GM21529 (cell line): ENCODE results near the gene FMNL2.

Source experiments
- ATAC-seq: cut with Tn5 transposase; IDR thresholded peaks from one replicate; pipeline ENCODE4 v1.9.1; 2021; ENCODE audit not compliant: unreplicated experiment

The FMNL2 gene

DNA sequence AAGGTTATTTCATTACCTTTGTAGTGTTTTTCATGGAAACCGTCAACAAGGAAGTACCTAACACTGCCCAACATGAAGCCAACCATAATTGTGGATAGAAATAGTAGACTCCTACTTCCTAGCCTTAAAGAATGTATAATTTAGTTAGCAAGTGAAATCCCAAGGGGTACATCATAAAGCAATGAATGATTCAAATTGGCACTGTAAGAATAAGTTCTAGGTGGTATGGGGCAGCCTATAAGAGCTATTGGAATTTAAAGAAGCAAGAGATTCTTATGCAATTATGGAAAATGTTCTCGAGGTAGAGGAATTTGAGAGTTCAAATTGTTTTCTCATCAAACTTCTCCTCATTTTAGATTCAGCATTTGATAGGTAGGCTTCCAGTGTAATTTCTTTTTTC, 157.9 kb downstream of the FMNL2 start:
- no peak for ATAC-seq

- no peak for ATAC-seq
Observed at GRCh38 chr2:152493417-152493816, 158.4 kb downstream of the FMNL2 start.

- ATAC-seq, result no peak
Observed at GRCh38 chr2:152493945-152494528, 159.1 kb downstream of the FMNL2 start.

GRCh38 chr2:152496371-152496770, 161.4 kb downstream of the FMNL2 start:
- no peak for ATAC-seq

DNA sequence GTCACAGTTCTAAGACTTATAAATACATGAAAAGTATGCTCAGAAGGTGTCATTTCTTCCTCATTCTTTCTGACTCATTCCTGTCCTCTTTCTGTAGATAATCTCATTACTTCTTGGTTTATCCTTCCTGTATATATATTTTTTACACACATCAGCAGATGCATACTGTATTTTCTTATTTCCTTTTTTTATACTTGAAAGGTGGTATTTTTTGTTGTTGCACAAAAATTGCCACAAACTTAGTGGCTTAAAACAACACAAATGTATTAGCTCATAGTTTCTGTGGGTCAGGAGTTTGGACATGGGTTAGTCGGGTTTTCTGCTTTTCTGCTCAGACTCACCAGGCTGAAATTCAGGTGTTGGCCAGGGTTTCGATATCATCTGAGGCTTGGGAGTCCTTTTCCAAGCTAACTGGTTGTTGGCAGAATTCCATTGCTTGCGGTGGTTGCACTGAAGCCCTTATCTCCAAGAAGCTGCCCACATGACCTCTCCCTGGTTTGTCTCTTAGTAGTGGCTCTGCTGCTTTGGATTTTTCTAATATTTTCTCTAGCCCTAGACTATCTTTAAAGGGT, 162.6 kb downstream of the FMNL2 start:
- ATAC-seq, result peak; percentile 61

- ATAC-seq, result no peak
Observed at GRCh38 chr2:152499331-152499816, 164.4 kb downstream of the FMNL2 start.

DNA sequence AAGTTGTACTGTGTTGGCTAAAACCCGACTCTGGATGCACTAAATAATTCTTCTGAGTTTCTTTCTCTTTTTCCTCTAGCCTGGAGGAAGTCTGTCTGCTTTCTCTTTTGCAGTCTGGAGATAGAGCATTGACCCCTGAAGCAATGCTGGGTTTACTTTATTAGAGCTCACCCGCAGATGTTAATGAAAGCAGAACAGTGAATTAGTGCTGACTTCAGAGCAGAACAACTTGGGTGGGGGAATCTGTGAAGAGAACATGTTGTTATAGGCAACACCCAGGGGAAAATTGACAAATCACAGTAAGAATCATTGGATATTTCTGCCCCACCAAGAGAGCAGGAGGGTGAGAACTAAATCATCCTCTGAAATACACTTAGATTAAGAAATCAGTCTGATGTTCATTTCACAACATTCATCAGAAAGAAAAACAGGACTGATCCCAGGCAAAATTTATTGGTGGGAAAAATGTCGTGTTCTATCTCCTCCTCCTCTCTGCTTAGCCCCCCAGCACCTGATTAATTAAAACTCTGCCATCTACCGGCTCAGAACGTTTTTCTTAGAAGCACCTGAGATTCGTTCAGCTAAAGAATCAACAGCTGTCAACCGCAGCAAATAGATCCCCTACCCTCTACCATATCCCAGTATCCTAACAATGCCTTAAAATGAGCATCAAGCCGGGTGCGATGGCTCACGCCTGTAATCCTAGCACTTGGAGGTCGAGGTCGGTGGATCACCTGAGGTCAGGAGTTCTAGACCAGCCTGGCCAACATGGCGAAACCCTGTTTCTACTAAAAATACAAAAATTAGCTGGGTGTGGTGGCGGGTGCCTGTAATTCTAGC, 165.1 kb downstream of the FMNL2 start:
- peak; percentile 42 for ATAC-seq

DNA sequence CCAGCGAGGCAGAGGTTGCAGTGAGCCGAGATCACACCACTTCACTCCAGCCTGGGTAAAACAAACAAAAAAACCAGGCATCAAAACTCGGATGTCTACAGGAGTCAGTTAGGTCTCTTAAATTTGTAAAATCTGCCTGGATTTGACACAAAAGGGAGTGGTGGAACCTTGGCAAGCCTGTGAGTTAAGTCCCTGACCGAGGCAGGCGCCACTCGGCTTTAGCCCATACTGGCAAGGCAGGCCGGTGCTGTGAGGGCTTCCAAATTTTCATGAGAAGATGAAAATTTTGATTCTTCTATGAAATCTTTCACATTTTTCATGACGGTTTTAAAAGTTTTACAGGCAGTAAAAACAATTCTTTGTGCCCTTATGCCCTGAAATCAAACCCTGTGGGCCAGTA, 165.8 kb downstream of the FMNL2 start:
- no peak for ATAC-seq

DNA sequence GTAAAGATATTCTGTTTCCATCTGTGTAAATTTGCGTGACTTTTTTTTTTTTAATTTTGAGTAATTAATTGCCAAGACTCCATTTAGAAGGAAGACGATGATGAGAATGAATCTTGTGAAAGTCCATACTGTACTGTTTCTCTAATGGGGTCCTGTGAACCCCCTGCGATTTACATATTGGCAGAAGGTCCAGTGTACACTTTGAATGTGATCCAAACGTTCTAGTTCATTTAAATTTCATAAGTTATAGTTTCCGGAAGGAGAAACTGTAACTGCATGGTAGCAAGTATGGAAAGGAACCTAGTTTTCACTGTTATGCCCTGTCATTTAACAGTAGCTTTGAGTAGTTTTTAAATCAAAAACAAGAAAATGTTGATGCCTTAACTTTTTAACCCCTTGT, 166.7 kb downstream of the FMNL2 start:
- ATAC-seq, result no peak

GRCh38 chr2:152504618-152505017, 169.6 kb downstream of the FMNL2 start:
- no peak for ATAC-seq

DNA sequence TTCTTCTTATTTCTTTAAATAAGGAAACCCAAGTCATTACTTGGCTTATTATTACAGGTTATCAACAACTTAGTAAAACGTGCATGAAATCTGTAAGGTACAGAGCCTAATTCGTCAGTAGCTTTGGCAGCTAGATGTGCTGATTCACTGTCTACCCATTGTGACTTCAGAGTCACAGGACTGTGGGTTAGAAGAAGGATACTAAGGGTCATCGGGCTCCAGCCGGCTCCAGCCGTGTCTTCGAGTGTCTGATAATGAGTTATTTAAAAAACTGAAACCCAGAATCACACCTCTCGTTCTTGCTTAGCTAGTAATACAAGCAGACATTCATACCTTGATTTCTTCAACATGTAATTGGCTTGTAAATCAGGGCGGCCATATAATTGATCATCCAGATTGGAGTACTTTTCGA, 170.5 kb downstream of the FMNL2 start:
- ATAC-seq, result no peak

DNA sequence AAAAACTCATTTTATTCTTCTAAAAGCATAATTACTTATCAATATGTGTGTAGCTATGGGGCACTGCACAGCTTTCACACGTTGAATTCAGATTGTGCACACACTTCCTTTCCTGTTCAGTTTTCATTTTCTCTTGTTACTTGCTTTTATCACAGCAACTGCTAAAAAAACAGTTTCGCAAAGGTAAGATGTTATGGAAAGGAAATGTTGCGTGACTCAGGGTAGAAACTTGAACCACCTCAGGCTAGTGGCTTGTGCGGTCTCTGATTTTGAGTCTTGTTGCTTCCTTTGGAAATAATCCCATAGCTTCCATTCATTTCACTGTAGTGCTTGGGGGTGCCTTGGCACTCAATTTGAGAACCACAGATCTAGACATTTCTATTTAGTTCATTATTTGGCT, 171.9 kb downstream of the FMNL2 start:
- peak; percentile 78 for ATAC-seq

DNA sequence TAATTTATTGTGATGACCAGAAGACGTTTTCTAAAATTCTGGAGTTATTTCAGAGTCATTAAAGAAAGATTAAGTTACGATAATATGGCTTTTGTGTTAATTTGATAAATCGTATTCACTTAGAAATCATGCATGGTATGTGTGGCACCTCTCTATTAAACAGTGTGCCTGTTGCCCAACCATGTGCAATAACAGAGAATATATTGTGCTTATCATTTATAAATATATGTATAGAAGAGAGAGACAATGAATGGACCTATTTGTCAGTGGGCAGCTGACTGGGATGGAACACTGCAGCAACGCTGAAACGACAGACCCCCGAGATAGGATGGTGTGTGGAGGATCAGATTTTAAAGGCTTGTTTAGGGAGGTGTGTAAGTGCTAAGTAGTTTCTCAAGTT, 172.9 kb downstream of the FMNL2 start:
- no peak for ATAC-seq

DNA sequence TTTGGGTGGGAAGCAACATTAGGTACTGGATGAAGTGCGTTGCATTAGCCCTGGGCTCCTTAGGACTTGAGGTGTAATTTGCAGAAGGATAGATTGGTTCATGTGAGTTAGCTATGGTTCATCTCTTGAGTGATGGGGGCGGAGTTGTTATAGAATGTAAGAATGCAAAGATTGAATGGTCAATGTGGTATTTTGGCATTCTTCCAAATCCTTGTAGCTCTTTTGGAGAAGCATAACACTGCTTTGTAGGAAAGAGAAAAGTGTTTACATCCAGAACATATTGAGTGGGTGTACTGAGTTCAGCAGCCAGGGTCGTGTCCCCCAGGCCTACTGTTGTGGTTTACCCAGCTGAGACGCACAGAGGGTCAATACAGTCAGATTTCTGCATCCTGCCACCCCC, 173.5 kb downstream of the FMNL2 start:
- no peak for ATAC-seq

DNA sequence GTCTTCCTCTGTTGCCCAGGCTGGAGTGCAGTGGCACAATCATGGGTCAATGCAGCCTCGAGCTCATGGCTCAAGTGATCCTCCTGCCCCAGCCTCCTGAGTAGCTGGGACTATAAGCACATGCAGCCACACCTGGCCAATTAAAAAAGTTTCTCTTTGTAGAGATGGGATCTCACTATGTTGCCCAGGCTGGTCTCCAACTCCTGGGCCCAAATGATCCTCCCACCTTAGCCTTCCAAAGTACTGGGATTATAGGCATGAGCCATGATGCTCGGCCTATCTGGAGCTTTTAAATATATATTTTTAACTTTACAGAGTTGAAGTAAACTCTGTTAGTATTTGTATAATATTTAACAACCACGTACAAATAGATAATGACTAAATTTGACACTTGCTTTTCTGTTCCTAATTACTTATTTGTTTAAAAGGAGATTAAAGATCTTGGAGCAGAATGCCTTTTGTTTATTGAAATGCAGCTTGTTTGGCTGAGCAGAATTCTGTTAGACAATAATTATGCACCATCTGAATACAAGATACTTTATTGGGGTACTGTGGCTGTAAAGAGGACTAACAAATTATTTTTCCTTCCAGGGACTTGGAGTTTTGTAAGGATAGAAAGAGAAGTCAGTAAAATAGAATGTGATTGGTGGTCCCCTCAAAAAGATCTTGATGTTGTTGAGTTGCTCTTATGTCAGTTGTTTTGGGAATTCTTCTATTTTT, 175.0 kb downstream of the FMNL2 start:
- no peak for ATAC-seq

- ATAC-seq, result no peak
Observed at GRCh38 chr2:152510621-152511020, 175.6 kb downstream of the FMNL2 start.

GRCh38 chr2:152511981-152512380, 177.0 kb downstream of the FMNL2 start:
- ATAC-seq, result no peak

GRCh38 chr2:152513029-152513428, 178.1 kb downstream of the FMNL2 start:
- ATAC-seq, result no peak

- ATAC-seq, result no peak
Observed at GRCh38 chr2:152513681-152514080, 178.7 kb downstream of the FMNL2 start.

GRCh38 chr2:152518034-152518433, 183.1 kb downstream of the FMNL2 start:
- ATAC-seq, result no peak
